ENCODE measurements around the gene LRFN5.
"Not testable (repeated sequence)": the region's sequence is repeated elsewhere in the genome, so short reads cannot be mapped to it uniquely, and the experiment has no call there.

LRFN5 gene

DNA sequence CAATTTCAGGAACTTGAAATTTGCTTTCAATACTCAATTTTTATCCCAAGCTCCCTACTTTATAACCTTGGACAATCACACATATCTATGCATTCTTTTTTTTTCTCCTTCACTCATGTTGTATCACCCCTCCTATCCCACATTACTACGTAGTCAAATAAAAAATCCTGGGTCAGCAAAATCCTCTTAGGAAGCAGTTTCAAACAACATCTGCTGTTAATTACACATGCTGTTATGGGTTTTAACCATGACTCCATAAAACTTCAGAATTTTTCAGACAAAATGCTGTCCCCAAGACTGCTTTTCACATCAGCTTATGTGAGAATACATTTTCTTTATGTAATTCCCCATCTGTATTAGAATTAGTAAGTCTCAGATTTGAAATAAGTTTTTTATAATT is 61.7 kb downstream of the LRFN5 start:
- H3K4me3 ChIP-seq (ENCODE audit: low read depth, low read length), result no peak overlapping the region
- no peak for DNase-seq
- TF ChIP-seq, protein P1, sequence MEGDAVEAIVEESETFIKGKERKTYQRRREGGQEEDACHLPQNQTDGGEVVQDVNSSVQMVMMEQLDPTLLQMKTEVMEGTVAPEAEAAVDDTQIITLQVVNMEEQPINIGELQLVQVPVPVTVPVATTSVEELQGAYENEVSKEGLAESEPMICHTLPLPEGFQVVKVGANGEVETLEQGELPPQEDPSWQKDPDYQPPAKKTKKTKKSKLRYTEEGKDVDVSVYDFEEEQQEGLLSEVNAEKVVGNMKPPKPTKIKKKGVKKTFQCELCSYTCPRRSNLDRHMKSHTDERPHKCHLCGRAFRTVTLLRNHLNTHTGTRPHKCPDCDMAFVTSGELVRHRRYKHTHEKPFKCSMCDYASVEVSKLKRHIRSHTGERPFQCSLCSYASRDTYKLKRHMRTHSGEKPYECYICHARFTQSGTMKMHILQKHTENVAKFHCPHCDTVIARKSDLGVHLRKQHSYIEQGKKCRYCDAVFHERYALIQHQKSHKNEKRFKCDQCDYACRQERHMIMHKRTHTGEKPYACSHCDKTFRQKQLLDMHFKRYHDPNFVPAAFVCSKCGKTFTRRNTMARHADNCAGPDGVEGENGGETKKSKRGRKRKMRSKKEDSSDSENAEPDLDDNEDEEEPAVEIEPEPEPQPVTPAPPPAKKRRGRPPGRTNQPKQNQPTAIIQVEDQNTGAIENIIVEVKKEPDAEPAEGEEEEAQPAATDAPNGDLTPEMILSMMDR (IDR thresholded peaks at IDR 0.05; ENCODE audit: low read depth, low read length), result no peak

DNA sequence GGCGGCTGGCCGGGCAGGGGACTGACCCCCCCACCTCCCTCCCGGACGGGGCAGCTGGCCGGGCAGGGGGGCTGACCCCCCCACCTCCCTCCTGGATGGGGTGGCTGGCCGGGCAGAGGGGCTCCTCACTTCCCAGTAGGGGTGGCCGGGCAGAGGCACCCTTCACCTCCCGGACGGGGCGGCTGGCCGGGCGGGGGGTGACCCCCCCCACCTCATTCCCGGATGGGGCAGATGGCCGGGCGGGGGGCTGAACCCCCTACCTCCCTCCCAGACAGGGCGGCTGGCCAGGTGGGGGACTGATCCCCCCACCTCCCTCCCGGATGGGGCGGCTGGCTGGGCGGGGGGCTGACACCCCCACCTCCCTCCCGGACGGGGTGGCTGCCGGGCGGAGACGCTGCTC is 66.9 kb downstream of the LRFN5 start:
- not testable (repeated sequence) for H3K4me1 ChIP-seq; H3K27me3 ChIP-seq; DNase-seq; H3K36me3 ChIP-seq; H3K4me3 ChIP-seq (ENCODE audit: low read depth, low read length); H3K9me3 ChIP-seq

More for the DNA sequence above, 61.7 kb downstream of the LRFN5 start:
- H3K4me1 ChIP-seq, result no peaks in the 10 kb centered on the region
- H3K36me3 ChIP-seq, result no peaks in the 10 kb centered on the region
- no peaks in the 10 kb centered on the region for H3K27me3 ChIP-seq
- H3K9me3 ChIP-seq, result no peaks in the 10 kb centered on the region

DNA sequence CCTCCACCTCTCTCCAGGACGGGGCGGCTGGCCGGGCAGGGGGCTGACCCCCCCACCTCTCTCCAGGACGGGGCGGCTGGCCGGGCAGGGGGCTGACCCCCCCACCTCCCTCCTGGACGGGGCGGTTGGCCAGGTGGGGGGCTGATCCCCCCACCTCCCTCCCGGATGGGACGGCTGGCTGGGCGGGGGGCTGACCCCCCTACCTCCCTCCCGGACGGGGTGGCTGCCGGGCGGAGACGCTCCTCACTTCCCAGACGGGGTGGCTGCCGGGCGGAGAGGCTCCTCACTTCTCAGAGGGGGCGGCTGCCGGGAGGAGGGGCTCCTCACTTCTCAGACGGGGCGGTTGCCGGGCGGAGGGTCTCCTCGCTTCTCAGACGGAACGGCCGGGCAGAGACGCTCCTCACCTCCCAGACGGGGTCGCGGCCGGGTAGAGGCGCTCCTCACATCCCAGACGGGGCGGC is 67.9 kb downstream of the LRFN5 start:
- not testable (repeated sequence) for H3K4me1 ChIP-seq; H3K9me3 ChIP-seq; DNase-seq; H3K36me3 ChIP-seq; H3K27me3 ChIP-seq; H3K4me3 ChIP-seq (ENCODE audit: low read depth, low read length)

DNA sequence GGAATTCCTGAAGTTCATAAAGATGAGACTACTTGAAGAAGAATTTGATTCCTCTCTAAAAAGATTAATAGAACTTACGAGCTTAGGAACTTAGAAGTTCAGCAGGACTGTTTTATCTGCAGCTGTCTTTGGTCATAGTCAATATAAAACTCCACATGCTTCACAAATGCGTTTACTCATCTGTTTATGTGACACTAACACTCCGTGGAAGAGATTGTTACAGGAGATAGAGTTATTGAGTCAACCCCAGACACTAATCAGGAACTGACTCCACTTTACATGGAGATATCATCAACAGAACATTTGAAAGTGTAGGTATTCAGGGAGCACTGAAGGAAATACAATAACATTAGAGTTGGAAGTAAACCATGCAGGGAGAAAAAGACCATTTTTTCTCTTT is 92.8 kb downstream of the LRFN5 start:
- H3K4me1 ChIP-seq, result no peaks in the 10 kb centered on the region
- TF ChIP-seq, protein P1 (IDR thresholded peaks at IDR 0.05; ENCODE audit: low read depth, low read length), result no peak
- H3K4me3 ChIP-seq (ENCODE audit: low read depth, low read length), result no peak overlapping the region
- no peaks in the 10 kb centered on the region for H3K27me3 ChIP-seq
- no peaks in the 10 kb centered on the region for H3K9me3 ChIP-seq
- no peak for DNase-seq
- H3K36me3 ChIP-seq, result no peaks in the 10 kb centered on the region

DNA sequence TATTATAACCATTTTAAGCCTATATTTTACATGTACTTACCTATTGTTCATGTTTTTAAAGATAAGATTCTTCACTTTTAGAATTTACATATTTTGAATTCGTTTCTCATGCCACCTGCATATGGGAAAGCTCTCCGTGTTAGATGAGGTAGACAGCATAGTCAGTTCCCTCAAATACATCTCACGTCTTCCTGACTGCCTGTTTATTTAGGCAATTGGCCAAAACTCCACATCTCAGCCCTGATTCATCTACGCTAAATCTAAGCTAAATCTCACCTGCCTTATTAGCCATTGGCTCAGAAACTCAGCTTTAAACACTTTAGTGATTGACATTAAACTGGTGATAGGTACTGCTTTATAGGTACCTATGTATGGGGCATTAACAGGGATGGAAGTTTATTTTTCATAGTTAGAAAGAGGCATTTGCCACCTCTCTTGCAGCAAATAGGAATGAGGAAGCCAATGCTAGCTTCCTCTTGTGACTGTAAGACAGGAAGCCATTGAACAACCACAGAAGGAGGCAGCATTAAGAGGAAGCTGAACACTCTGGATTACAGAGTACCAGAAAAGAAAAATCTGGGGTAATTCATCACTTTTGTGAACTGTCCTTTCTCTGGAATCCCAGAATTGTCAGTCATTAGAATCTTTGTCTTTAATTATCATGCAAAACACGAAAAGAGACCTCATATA is 111.9 kb downstream of the LRFN5 start:
- H3K36me3 ChIP-seq, result no peaks in the 10 kb centered on the region
- no peaks in the 10 kb centered on the region for H3K4me1 ChIP-seq
- H3K4me3 ChIP-seq (ENCODE audit: low read depth, low read length), result no peak overlapping the region
- TF ChIP-seq, protein P1 (IDR thresholded peaks at IDR 0.05; ENCODE audit: low read depth, low read length), result no peak
- DNase-seq, result no peak
- no peaks in the 10 kb centered on the region; the same call in 1 of the 2 replicates for H3K9me3 ChIP-seq
- no peaks in the 10 kb centered on the region for H3K27me3 ChIP-seq

DNA sequence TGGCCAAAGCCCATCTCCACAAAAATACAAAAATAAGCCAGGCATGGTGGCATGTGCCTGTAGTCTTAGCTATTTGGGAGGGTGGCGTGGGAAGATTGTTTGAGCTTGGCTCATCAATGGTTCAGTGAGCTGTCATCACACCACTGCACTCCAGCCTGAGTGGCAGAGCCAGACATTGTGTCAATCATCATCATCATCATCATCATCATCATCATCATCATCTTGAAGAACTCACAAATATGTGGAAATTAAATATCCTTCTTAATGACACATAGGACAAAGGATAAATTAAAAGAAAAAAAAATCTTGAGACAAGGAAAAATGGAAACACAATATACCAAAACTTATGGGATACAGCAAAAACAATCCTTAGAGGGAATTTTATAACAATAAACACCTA is 132.5 kb downstream of the LRFN5 start:
- H3K4me3 ChIP-seq (ENCODE audit: low read depth, low read length), result no peak overlapping the region
- DNase-seq, result no peak
- TF ChIP-seq, protein P1 (IDR thresholded peaks at IDR 0.05; ENCODE audit: low read depth, low read length), result no peak
- no peaks in the 10 kb centered on the region for H3K36me3 ChIP-seq
- H3K27me3 ChIP-seq, result no peaks in the 10 kb centered on the region
- no peaks in the 10 kb centered on the region for H3K4me1 ChIP-seq
- no peaks in the 10 kb centered on the region for H3K9me3 ChIP-seq

DNA sequence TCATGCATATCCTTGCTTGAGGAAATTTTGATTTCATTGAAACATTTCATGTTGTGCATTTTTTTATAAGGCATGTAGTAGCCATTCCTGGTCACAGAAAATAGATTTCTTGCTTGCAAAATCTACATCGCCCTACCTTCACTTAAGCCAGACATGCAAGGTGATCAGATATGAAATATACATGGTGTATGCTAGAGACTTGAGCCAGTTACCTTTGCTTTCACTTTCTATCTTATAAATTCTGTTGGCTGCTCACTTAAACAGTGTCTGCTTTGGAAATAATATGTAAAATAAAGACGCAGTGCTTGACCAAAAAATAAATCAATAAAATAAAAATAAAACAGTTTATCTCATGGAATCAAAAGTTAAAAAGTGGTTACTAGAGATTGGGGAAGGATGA is 136.5 kb downstream of the LRFN5 start:
- no peak for DNase-seq
- Histone ChIP-seq H3K36me3 (no peaks in the 10 kb centered on the region), H3K4me3 (ENCODE audit: low read depth, low read length) (no peak overlapping the region), H3K4me1 (no peaks in the 10 kb centered on the region), H3K9me3 (no peaks in the 10 kb centered on the region), H3K27me3 (no peaks in the 10 kb centered on the region)
- TF ChIP-seq, protein P1 (IDR thresholded peaks at IDR 0.05; ENCODE audit: low read depth, low read length), result no peak
